GM12865 (cell line): ENCODE results near the gene EPB41.
A peak's percentile ranks its signal among the peaks of the same experiment; 100 is the strongest.

Experiments
- DNase-seq: peaks from one replicate; pipeline ENCODE4 v3.0.0; 2010; ENCODE audit warnings: low read depth
- H3K4me3 ChIP-seq: 2 replicates; pipeline ENCODE4 v1.5.1; 2011; ENCODE audit warnings: mild to moderate bottlenecking, low read depth, low read length, control low read depth
- CTCF ChIP-seq: IDR thresholded peaks from 2 replicates; pipeline ENCODE4 v1.5.1; 2011; ENCODE audit warnings: low read length, control low read depth, low read depth, inconsistent platforms; ENCODE audit not compliant: insufficient read depth; ENCODE audit errors: missing control alignments

The EPB41 gene

DNA sequence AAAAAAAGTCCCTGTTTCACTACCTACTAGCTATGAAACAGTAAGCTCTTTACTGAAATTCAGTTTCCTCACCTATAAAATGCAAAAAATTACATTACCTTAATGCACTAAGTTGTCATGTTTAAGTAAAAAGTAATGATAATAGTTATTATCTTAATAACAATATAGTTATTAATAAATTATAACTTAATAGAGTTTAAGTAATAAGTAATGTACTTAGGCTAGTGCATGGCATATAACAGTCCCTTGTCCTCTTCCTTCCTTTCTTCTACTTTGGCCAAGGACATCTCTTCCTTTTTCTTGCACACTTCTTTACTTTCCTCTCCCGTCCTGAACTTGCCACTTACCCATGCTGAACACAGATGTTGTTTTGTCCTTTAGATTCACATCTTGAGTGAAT is 200.3 kb downstream of the EPB41 start:
- H3K4me3 ChIP-seq: no peak overlapping the region
- no peak for DNase-seq
- no peak for TF ChIP-seq CTCF

- no peak overlapping the region for H3K4me3 ChIP-seq
- no peak for TF ChIP-seq CTCF
- DNase-seq: no peak
Observed at GRCh38 chr1:29117381-29117780, 203.0 kb downstream of the EPB41 start.

- TF ChIP-seq CTCF: no peak
- no peak for DNase-seq
- no peak overlapping the region for H3K4me3 ChIP-seq
Observed at GRCh38 chr1:29119121-29119929, 205.0 kb downstream of the EPB41 start.

DNA sequence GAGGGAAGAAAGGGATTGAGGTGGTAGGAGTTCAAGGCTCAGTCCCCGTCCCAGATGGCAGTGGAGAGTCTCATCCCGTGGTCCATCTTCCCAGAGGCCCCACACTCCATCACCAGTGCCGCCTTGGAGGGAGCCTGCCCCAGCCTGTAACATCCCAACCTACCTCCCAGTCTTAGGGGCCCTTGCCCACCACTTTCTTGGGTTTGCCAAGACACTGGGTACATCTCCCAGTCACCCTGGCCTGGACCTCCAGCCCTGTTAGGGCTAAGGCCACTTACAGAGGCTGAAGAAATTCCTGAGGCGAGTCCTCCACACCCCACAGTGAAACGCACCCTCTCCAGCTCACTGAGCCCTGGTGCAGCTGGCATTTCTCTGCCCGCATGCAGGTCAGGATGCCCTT is 206.0 kb downstream of the EPB41 start:
- TF ChIP-seq CTCF: no peak
- no peak overlapping the region for H3K4me3 ChIP-seq
- no peak for DNase-seq

DNA sequence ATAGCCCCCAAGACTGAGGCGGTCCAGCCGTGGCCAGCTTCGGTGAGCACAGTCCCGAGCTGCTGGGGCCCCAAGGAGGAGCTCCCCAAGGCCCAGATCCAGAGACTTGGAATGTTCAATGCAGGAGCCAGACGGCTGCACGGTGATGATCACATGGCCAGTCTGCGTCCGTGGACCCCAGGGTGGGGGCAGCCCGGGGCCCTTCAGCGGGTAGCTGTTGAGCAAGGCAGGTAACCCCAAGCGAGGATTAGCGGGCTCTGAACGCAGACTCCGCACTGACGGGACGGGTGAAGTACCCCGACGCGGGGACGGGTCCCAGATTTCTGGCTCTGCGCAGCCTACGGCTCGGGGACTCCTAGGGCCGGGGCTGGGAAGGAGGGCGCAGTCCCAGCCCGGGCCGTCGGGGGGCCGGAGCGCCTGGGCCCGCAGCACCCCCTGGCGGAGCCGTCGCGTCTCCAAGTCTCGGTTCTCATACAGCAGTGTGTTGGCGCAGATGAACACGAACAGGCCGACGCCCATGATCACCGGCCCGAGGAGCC is 206.6 kb downstream of the EPB41 start:
- peak; percentile 74 for TF ChIP-seq CTCF
- peak; percentile 70 for DNase-seq
- H3K4me3 ChIP-seq: no peak overlapping the region

GRCh38 chr1:29121516-29121935 is 207.2 kb downstream of the EPB41 start:
- no peak for DNase-seq
- H3K4me3 ChIP-seq: no peak overlapping the region
- TF ChIP-seq CTCF: no peak
